DOHH2 (cell line): Measurements from ENCODE around the gene UBQLN4.

Experiments used
- EZH2phosphoT487 ChIP-seq: fragments of 200-600 bp; sonication (generic); IDR thresholded peaks from 2 replicates; pipeline ENCODE4 v1.6.1; 2017; ENCODE audit warnings: borderline replicate concordance, mild to moderate bottlenecking, antibody characterized with exemption, low read length, moderate library complexity, mixed read lengths
- TF ChIP-seq, protein P1 (sequence below): fragments of 200-600 bp; sonication (generic); IDR thresholded peaks from one replicate; pipeline ENCODE4 v1.5.1; 2014; ENCODE audit warnings: antibody characterized with exemption, mild to moderate bottlenecking, low read depth, low read length; ENCODE audit not compliant: poor library complexity, severe bottlenecking

DNA sequence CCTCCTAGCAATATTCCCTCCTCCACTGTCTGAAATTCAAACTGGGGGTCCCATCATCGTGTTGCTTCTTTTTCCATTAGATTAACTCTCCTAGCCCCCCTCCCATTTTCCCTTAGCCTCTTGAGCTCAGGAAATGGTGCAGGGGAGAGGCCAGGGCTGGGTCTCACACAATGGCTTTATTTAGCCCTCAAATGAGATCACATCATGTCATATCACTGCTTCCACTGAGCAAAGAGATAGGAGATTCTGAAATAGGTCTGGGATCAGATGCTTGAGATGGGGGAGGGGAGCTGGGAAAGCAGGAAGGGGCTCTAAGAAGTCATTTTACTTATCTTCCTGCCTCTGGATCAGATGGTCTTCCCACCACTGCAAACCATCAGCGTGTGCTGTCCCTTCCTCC is 57.4 kb downstream of the UBQLN4 start:
- TF ChIP-seq, protein P1, sequence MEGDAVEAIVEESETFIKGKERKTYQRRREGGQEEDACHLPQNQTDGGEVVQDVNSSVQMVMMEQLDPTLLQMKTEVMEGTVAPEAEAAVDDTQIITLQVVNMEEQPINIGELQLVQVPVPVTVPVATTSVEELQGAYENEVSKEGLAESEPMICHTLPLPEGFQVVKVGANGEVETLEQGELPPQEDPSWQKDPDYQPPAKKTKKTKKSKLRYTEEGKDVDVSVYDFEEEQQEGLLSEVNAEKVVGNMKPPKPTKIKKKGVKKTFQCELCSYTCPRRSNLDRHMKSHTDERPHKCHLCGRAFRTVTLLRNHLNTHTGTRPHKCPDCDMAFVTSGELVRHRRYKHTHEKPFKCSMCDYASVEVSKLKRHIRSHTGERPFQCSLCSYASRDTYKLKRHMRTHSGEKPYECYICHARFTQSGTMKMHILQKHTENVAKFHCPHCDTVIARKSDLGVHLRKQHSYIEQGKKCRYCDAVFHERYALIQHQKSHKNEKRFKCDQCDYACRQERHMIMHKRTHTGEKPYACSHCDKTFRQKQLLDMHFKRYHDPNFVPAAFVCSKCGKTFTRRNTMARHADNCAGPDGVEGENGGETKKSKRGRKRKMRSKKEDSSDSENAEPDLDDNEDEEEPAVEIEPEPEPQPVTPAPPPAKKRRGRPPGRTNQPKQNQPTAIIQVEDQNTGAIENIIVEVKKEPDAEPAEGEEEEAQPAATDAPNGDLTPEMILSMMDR: no peak
- TF ChIP-seq EZH2phosphoT487: no peak
